Glutamatergic neuron (in vitro differentiated cells): ENCODE results near the gene LAMA2. TPM values are rescaled to one million over a fixed set of nuclear protein-coding genes. Genes with fewer than 3 reads are reported as not detected.

Experiments used
- DNase-seq: peaks from one replicate; pipeline ENCODE4 v3.0.0; 2022
- H3K27ac Mint-ChIP-seq: one replicate; pipeline ENCODE4 v1.8.0; 2020; ENCODE audit warnings: mild to moderate bottlenecking, mixed read lengths, inconsistent platforms; ENCODE audit not compliant: unreplicated experiment
- H3K27me3 Mint-ChIP-seq: one replicate; pipeline ENCODE4 v1.8.0; 2020; ENCODE audit warnings: mild to moderate bottlenecking, moderate library complexity, mixed read lengths, inconsistent platforms; ENCODE audit not compliant: unreplicated experiment
- H3K36me3 Mint-ChIP-seq: one replicate; pipeline ENCODE4 v1.8.0; 2020; ENCODE audit warnings: mild to moderate bottlenecking, mixed read lengths, inconsistent platforms; ENCODE audit not compliant: unreplicated experiment
- H3K4me1 Mint-ChIP-seq: one replicate; pipeline ENCODE4 v1.8.0; 2020; ENCODE audit warnings: mild to moderate bottlenecking, low read depth, mixed read lengths, inconsistent platforms; ENCODE audit not compliant: unreplicated experiment
- H3K4me3 Mint-ChIP-seq: one replicate; pipeline ENCODE4 v1.8.0; 2020; ENCODE audit warnings: mild to moderate bottlenecking, mixed read lengths, inconsistent platforms; ENCODE audit not compliant: unreplicated experiment
- H3K9me3 Mint-ChIP-seq: one replicate; pipeline ENCODE4 v1.8.0; 2020; ENCODE audit warnings: mild to moderate bottlenecking, moderate library complexity, mixed read lengths, inconsistent platforms; ENCODE audit not compliant: unreplicated experiment
- total RNA-seq: library from RNA; stranded (reverse); fragmentation: NEBNext Ultra II Directional; extraction: Animal tissue kit (Norgen Biotek cat#: 25700); gene quantifications from one replicate; pipeline ENCODE4 v1.2.1, GENCODE V29; 2021; ENCODE audit not compliant: unreplicated experiment
- TF ChIP-seq, protein P1 (sequence below): fragments of 200-600 bp; sonication (generic); IDR thresholded peaks from one replicate; pipeline ENCODE4 v1.5.0; 2021; ENCODE audit not compliant: partially characterized antibody, unreplicated experiment

LAMA2 gene
- total RNA-seq, 1 donor from 2014 or later, result 2.4 TPM

DNA sequence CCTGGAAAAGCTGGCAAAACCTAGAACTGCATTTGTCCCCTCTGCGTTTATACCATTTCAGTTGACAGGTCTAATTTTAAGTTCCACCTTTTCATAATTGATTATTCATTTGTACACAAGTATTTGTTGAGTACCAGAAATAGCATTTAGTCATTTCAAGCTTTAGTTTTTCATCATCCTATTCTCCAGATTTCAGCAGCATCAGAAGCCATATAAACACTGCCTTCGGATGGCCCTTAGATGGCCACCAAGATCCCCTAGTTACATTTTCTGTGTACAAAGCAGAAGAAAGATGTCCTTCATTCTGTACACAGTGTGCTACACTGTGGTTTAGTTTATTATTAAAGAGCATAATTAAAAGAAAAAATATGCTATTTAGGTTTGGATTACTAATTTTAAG is 131.4 kb downstream of the LAMA2 start:
- Mint-ChIP-seq H3K4me3 (no peak overlapping the region), H3K9me3 (no peaks in the 10 kb centered on the region), H3K4me1 (peaks cover 6% of the 10 kb centered on the region), H3K27me3 (no peaks in the 10 kb centered on the region), H3K36me3 (no peaks in the 10 kb centered on the region), H3K27ac (no peak overlapping the region)
- no peak for DNase-seq
- TF ChIP-seq, protein P1, sequence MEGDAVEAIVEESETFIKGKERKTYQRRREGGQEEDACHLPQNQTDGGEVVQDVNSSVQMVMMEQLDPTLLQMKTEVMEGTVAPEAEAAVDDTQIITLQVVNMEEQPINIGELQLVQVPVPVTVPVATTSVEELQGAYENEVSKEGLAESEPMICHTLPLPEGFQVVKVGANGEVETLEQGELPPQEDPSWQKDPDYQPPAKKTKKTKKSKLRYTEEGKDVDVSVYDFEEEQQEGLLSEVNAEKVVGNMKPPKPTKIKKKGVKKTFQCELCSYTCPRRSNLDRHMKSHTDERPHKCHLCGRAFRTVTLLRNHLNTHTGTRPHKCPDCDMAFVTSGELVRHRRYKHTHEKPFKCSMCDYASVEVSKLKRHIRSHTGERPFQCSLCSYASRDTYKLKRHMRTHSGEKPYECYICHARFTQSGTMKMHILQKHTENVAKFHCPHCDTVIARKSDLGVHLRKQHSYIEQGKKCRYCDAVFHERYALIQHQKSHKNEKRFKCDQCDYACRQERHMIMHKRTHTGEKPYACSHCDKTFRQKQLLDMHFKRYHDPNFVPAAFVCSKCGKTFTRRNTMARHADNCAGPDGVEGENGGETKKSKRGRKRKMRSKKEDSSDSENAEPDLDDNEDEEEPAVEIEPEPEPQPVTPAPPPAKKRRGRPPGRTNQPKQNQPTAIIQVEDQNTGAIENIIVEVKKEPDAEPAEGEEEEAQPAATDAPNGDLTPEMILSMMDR, result no peak

- Mint-ChIP-seq H3K4me3 (no peak overlapping the region), H3K27me3 (no peaks in the 10 kb centered on the region), H3K27ac (no peak overlapping the region), H3K36me3 (no peaks in the 10 kb centered on the region), H3K4me1 (peaks cover 3% of the 10 kb centered on the region), H3K9me3 (no peaks in the 10 kb centered on the region)
- TF ChIP-seq, protein P1, result no peak
- DNase-seq, result no peak
These were observed 132.8 kb downstream of the LAMA2 start for GRCh38 chr6:129015721-129016120.

DNA sequence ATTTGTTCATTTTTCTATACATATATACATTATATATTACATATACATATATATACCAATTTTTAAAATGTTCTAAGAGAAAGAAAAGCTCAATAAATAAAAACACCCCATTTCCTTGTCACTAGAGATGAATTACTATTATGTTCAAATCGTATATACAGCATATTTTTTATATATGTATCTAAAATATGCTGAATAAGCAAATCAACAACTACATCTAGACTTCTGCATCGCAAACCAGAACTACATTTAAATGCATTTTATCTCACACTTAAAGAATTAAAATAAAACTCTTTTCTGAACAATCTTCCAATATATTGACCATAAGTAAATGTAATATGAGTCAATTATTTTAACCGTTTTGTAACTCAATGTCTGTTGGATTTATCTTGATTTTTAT is 133.9 kb downstream of the LAMA2 start:
- no peak for DNase-seq
- Mint-ChIP-seq H3K4me3 (no peak overlapping the region), H3K27ac (no peak overlapping the region), H3K4me1 (peaks cover 3% of the 10 kb centered on the region), H3K9me3 (no peaks in the 10 kb centered on the region), H3K36me3 (no peaks in the 10 kb centered on the region), H3K27me3 (no peaks in the 10 kb centered on the region)
- TF ChIP-seq, protein P1, result no peak

DNA sequence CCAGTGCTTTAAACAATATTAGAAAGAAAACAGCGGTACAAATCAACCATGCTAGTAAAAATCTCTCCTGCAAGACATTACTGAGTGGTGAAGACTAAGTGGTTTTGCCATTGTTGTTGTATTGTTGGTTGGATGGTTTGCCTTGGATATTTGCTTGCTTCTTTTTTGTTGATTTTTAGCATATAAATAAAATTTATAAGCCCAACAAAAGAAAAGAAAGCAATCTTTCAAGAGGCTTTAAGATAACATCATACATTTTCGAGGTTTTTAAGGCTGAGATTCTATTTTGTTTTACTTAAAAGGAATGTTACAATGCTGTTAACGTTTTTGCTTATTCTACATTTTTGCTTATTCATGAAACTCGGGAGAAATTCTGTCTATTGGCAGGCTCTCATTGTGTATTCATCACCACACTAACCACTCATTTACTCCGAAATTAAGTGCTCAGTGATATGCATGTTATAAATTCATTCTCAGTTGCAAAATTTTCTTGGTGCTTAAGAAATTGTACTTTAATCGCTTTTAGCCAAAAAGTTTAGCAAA is 139.1 kb downstream of the LAMA2 start:
- Mint-ChIP-seq H3K36me3 (no peaks in the 10 kb centered on the region), H3K4me3 (no peak overlapping the region), H3K9me3 (no peaks in the 10 kb centered on the region), H3K27me3 (no peaks in the 10 kb centered on the region), H3K27ac (no peak overlapping the region), H3K4me1 (no peaks in the 10 kb centered on the region)
- TF ChIP-seq, protein P1, result no peak
- no peak for DNase-seq

GRCh38 chr6:129026601-129027000 is 143.7 kb downstream of the LAMA2 start:
- no peak overlapping the region for H3K4me3 Mint-ChIP-seq

More at GRCh38 chr6:129026601-129027000, 143.7 kb downstream of the LAMA2 start:
- TF ChIP-seq, protein P1, result no peak
- no peak for DNase-seq
- Mint-ChIP-seq H3K9me3 (no peaks in the 10 kb centered on the region), H3K36me3 (no peaks in the 10 kb centered on the region), H3K27me3 (no peaks in the 10 kb centered on the region), H3K4me1 (no peaks in the 10 kb centered on the region), H3K27ac (no peak overlapping the region)
